KMS-11 (cell line): ENCODE measurements around the gene PITRM1.

Source experiments
- H2AFZ ChIP-seq: fragments of 200-600 bp; sonication (generic); 2 replicates; pipeline ENCODE4 v1.6.1; 2016; ENCODE audit warnings: antibody characterized with exemption, mixed run types, low read depth
- H3K27ac ChIP-seq: fragments of 200-600 bp; sonication (generic); 2 replicates; pipeline ENCODE4 v1.6.1; 2016; ENCODE audit warnings: mild to moderate bottlenecking, mixed run types
- H3K27me3 ChIP-seq: fragments of 200-600 bp; sonication (generic); 2 replicates; pipeline ENCODE4 v1.6.1; 2017; ENCODE audit warnings: mild to moderate bottlenecking, low read depth, mixed run types, moderate library complexity; ENCODE audit not compliant: insufficient read depth
- H3K36me3 ChIP-seq: fragments of 200-600 bp; sonication (generic); 2 replicates; pipeline ENCODE4 v1.6.1; 2017; ENCODE audit warnings: mild to moderate bottlenecking, mixed run types; ENCODE audit not compliant: insufficient read depth
- H3K4me1 ChIP-seq: fragments of 200-600 bp; sonication (generic); 2 replicates; pipeline ENCODE4 v1.6.1; 2016; ENCODE audit warnings: mild to moderate bottlenecking, low read depth, mixed run types; ENCODE audit not compliant: poor library complexity, severe bottlenecking
- H3K4me2 ChIP-seq: fragments of 200-600 bp; sonication (generic); 2 replicates; pipeline ENCODE4 v1.7.0; 2016; ENCODE audit warnings: mild to moderate bottlenecking, mixed run types
- H3K4me3 ChIP-seq: fragments of 200-600 bp; sonication (generic); IDR thresholded peaks from 2 replicates; pipeline ENCODE4 v1.6.1; 2017; ENCODE audit warnings: low read depth, low read length, mixed read lengths; ENCODE audit not compliant: insufficient read depth
- H3K79me2 ChIP-seq: fragments of 200-600 bp; sonication (generic); 2 replicates; pipeline ENCODE4 v1.6.1; 2016; ENCODE audit warnings: low read depth, mixed run types; ENCODE audit not compliant: insufficient read depth
- H3K9ac ChIP-seq: fragments of 200-600 bp; sonication (generic); 2 replicates; pipeline ENCODE4 v1.6.1; 2016; ENCODE audit warnings: mild to moderate bottlenecking, mixed run types
- H4K20me1 ChIP-seq: fragments of 200-600 bp; sonication (generic); 2 replicates; pipeline ENCODE4 v1.6.1; 2016; ENCODE audit warnings: mild to moderate bottlenecking, mixed run types; ENCODE audit not compliant: insufficient read depth
- TF ChIP-seq, protein P1 (sequence below): fragments of 200-600 bp; sonication (generic); conservative IDR thresholded peaks from 2 replicates; pipeline ENCODE4 v1.6.1; 2017; ENCODE audit warnings: low read depth, mild to moderate bottlenecking, antibody characterized with exemption, low read length, moderate library complexity, mixed read lengths

Gene PITRM1

DNA sequence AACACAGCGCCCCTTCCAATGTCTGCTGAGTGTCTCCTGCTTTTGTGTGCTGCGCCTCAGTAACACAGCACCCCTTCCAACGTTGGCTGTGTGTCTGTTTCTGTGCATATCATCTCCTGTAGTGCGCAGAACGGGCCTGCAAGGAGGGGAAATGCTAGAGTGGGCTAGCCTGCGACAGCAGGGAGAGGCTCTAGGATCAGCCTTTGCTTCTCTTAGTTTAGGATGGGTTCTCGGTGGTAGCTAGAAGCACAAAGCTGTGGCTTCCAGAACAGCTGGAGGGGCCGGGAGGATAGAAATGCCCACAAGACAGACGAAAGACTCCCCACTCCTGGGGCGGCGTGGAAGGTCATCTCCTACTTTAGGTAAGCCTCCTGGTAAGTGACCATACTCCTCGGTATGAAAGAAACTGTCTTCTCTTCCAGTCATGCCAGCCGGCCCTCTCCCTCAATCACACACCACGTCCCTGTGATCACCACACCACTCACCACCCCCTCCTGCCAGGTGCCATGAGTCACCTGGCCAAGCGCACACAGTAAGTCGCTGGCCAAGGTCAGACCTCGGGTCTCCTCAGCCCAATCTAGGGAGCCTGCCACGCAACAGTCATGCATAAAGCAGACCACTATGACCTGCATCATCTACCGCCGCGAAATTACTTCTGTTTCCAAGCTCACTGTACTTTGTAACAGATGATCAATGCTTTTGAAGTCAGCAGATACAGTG is 4.8 kb downstream of the PITRM1 start:
- H3K4me2 ChIP-seq, result no peak overlapping the region
- TF ChIP-seq, protein P1, sequence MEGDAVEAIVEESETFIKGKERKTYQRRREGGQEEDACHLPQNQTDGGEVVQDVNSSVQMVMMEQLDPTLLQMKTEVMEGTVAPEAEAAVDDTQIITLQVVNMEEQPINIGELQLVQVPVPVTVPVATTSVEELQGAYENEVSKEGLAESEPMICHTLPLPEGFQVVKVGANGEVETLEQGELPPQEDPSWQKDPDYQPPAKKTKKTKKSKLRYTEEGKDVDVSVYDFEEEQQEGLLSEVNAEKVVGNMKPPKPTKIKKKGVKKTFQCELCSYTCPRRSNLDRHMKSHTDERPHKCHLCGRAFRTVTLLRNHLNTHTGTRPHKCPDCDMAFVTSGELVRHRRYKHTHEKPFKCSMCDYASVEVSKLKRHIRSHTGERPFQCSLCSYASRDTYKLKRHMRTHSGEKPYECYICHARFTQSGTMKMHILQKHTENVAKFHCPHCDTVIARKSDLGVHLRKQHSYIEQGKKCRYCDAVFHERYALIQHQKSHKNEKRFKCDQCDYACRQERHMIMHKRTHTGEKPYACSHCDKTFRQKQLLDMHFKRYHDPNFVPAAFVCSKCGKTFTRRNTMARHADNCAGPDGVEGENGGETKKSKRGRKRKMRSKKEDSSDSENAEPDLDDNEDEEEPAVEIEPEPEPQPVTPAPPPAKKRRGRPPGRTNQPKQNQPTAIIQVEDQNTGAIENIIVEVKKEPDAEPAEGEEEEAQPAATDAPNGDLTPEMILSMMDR, result no peak
- peaks cover 11% of the 10 kb centered on the region; the same call in 1 of the 2 replicates for H3K79me2 ChIP-seq
- H2AFZ ChIP-seq, result no peak overlapping the region
- no peak overlapping the region for H3K9ac ChIP-seq
- H4K20me1 ChIP-seq, result no peaks in the 10 kb centered on the region
- H3K27ac ChIP-seq, result no peak overlapping the region
- H3K36me3 ChIP-seq, result peaks cover 7% of the 10 kb centered on the region; the same call in 1 of the 2 replicates
- no peak overlapping the region for H3K4me3 ChIP-seq
- H3K4me1 ChIP-seq, result peaks cover 8% of the 10 kb centered on the region
- H3K27me3 ChIP-seq, result no peaks in the 10 kb centered on the region

DNA sequence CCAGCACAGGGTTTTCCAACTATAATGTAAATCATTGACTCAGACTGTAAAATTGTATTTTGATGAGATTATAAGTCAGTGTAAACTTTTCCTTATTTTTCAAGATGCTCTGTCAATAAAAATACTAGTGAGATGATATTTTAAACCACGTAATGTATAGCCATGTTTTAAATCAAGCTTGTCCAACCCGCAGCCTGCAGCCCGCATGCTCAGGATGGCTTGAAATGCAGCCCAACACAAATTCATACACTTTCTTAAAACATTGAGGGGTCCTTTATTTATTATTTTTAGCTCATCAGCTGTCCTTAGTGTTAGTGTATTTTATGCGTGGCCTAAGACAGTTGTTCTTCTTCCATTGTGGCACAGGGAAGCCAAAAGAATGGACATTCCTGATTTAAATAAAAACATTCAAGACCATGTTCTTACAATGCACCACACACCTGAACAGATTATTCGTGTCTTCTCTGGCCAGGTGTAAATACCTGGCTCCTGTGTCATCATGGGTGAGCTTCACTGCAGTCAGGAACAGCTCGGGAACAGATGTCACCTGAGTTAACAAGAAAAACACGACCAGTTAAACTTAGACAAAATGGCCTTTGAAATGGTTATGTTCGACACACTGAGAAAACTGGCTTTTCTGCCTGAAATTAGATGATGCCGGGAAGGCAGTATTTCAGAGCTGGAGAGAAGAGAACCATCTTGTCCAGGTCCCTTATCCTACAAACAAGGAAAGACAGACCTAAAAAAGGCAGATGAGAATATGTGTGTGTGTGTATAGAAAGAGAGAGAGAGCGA is 5.9 kb downstream of the PITRM1 start:
- Histone ChIP-seq H4K20me1 (no peaks in the 10 kb centered on the region), H3K27ac (no peak overlapping the region), H3K79me2 (peaks cover 8% of the 10 kb centered on the region; the same call in 1 of the 2 replicates), H3K27me3 (no peaks in the 10 kb centered on the region), H3K4me3 (no peak overlapping the region), H3K4me1 (peaks cover 7% of the 10 kb centered on the region), H3K36me3 (peaks cover 7% of the 10 kb centered on the region; the same call in 1 of the 2 replicates), H3K9ac (no peak overlapping the region), H2AFZ (no peak overlapping the region), H3K4me2 (no peak overlapping the region)
- TF ChIP-seq, protein P1, result no peak

DNA sequence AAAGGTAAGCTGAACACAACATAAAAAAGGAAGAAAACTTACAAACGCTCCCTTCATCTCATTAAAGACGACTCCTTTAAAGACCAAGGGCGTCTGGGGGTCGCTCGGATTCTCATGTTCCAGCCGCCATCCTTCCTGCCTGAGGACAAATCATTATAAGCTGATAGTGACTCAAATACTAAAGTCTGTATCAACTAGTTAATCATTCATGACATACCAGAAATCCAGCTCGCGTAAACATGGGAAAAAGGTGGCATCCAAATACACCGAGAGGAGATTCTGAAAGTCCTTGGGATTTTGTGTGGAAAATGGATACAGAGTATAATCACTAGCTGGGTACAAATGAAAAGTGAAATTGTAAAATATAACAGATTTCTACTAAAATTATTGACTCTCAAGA is 7.4 kb downstream of the PITRM1 start:
- H3K36me3 ChIP-seq, result peaks cover 7% of the 10 kb centered on the region; the same call in 1 of the 2 replicates
- no peaks in the 10 kb centered on the region for H3K4me1 ChIP-seq
- no peaks in the 10 kb centered on the region for H3K79me2 ChIP-seq
- no peak overlapping the region for H3K27ac ChIP-seq
- no peak overlapping the region for H3K4me3 ChIP-seq
- no peak overlapping the region for H3K4me2 ChIP-seq
- no peak overlapping the region for H3K9ac ChIP-seq
- H2AFZ ChIP-seq, result no peak overlapping the region
- TF ChIP-seq, protein P1, result no peak
- no peaks in the 10 kb centered on the region for H4K20me1 ChIP-seq
- H3K27me3 ChIP-seq, result no peaks in the 10 kb centered on the region

DNA sequence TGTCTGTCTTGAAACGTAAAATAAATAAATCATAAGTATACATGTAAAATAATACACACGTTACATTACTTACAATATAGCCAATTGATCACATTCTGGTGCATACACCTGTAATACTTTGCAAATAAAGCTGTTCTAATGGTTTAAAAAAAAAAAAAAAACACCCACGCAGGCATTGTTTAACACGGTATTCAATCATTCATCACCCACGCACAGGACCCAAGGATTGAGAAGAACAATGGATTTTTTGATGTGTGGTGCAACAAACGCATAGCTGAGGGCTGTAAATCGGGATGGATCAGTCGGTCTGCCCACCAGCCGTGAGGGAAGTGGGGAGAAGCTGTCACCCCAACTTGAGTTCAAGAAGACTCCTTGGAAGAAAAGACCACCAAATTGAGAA is 8.7 kb downstream of the PITRM1 start:
- no peak overlapping the region for H3K9ac ChIP-seq
- H3K36me3 ChIP-seq, result peaks cover 7% of the 10 kb centered on the region; the same call in 1 of the 2 replicates

More for the DNA sequence above, 8.7 kb downstream of the PITRM1 start:
- H3K4me2 ChIP-seq, result no peak overlapping the region
- no peaks in the 10 kb centered on the region for H3K4me1 ChIP-seq
- TF ChIP-seq, protein P1, result no peak
- no peak overlapping the region for H3K4me3 ChIP-seq
- H3K27ac ChIP-seq, result no peak overlapping the region
- no peak overlapping the region for H2AFZ ChIP-seq
- H3K79me2 ChIP-seq, result no peaks in the 10 kb centered on the region
- H4K20me1 ChIP-seq, result no peaks in the 10 kb centered on the region
- no peaks in the 10 kb centered on the region for H3K27me3 ChIP-seq
